CD4-positive, alpha-beta T cell (primary cell): Measurements from ENCODE around the gene CXADR. TPM values are rescaled to one million over a fixed set of nuclear protein-coding genes. Genes with fewer than 3 reads are reported as not detected.

Experiments
- ATAC-seq: fragments of 200-7000 bp; cut with Tn5 transposase; one replicate; pipeline ENCODE4 v1.10.0; 2022; ENCODE audit warnings: mild to moderate bottlenecking; ENCODE audit not compliant: poor library complexity
- CTCF ChIA-PET: fragments of 350-600 bp; sonication (Branson Sonifier 250); formaldehyde crosslinking; loops from one replicate; lab custom pipeline; 2021; ENCODE audit warnings: antibody characterized with exemption, inconsistent platforms; lab: Charles Lee
- POLR2A ChIA-PET: fragments of 350-600 bp; sonication (Branson Sonifier 250); formaldehyde crosslinking; loops from one replicate; lab custom pipeline; 2021; ENCODE audit warnings: antibody characterized with exemption, inconsistent platforms; lab: Charles Lee
- DNase-seq, 14 experiments: peaks; one replicate each; pipeline ENCODE4 v3.0.0-alpha.2; 2013 to 2020; ENCODE audit warnings: mixed read lengths in 2 of 14
- H3K27ac ChIP-seq, 2 donors: one replicate each; pipeline versions ENCODE4 v1.5.1 to v1.7.0; 2013; ENCODE audit warnings: low read length in 2 of 2, low read depth in 1 of 2, mild to moderate bottlenecking in 1 of 2
- H3K27me3 ChIP-seq, 2 experiments: 1 replicate in 1 of 2; 2 replicates in 1 of 2; pipeline versions ENCODE4 v1.6.1 to v1.7.0; 2013; ENCODE audit warnings: low read length in 2 of 2, control low read depth in 1 of 2, mild to moderate bottlenecking in 1 of 2, moderate library complexity in 1 of 2; ENCODE audit not compliant: insufficient read depth in 2 of 2, control insufficient read depth in 1 of 2
- H3K36me3 ChIP-seq: one replicate; pipeline ENCODE4 v1.6.1; 2013; ENCODE audit warnings: low read length, control low read depth; ENCODE audit not compliant: insufficient read depth
- H3K4me1 ChIP-seq: one replicate; pipeline ENCODE4 v1.6.1; 2013; ENCODE audit warnings: low read length, control low read depth; ENCODE audit not compliant: insufficient read depth
- H3K4me3 ChIP-seq: one replicate; pipeline ENCODE4 v1.5.1; 2013; ENCODE audit warnings: mild to moderate bottlenecking, low read length, moderate library complexity
- H3K9me3 ChIP-seq, 2 experiments: 1 replicate in 1 of 2; 2 replicates in 1 of 2; pipeline versions ENCODE4 v1.6.1 to v1.7.0; 2013; ENCODE audit warnings: low read length in 2 of 2, mild to moderate bottlenecking in 2 of 2, control low read depth in 1 of 2, moderate library complexity in 1 of 2; ENCODE audit not compliant: control insufficient read depth in 1 of 2, insufficient read depth in 1 of 2
- H3K27ac Mint-ChIP-seq: one replicate; pipeline ENCODE4 v1.8.0; 2020; ENCODE audit warnings: mixed read lengths
- H3K27me3 Mint-ChIP-seq: one replicate; pipeline ENCODE4 v1.8.0; 2021; ENCODE audit warnings: mixed read lengths
- H3K36me3 Mint-ChIP-seq: one replicate; pipeline ENCODE4 v1.8.0; 2021; ENCODE audit warnings: low read depth, mixed read lengths
- H3K4me1 Mint-ChIP-seq: one replicate; pipeline ENCODE4 v1.8.0; 2021; ENCODE audit warnings: low read depth, mixed read lengths
- H3K4me3 Mint-ChIP-seq: one replicate; pipeline ENCODE4 v1.8.0; 2020; ENCODE audit warnings: mild to moderate bottlenecking, mixed read lengths
- H3K9me3 Mint-ChIP-seq: one replicate; pipeline ENCODE4 v1.8.0; 2020; ENCODE audit warnings: mixed read lengths
- CTCF ChIP-seq: fragments of 200-600 bp; IDR thresholded peaks from one replicate; pipeline ENCODE4 v1.8.0; 2022; ENCODE audit warnings: antibody characterized with exemption, mild to moderate bottlenecking
- intact Hi-C, 2 experiments: fragments of 100-400 bp; cut with DNase I in 1 of 2; cut with micrococcal nuclease in 1 of 2; formaldehyde crosslinking; loops; one replicate each; pipeline versions ENCODE4 v1.15.1 to v1.9.0; 2023 to 2025; cut with DNase I, micrococcal nuclease
- total RNA-seq, 174 experiments: library from RNA in 2 of 174; stranded (reverse) in 2 of 174; gene quantifications; one replicate each; pipeline ENCODE4 v1.2.3 and lab custom pipeline; 2021 to 2026

Gene CXADR
- total RNA-seq, 2 experiments from 2014 or later: 0.52 to 0.53 TPM

- ChIA-PET POLR2A (no interaction called here), CTCF (no interaction called here)
- no peak overlapping the region for H3K4me3 Mint-ChIP-seq
- no peak for TF ChIP-seq CTCF
- Histone ChIP-seq H3K27ac (no peak overlapping the region), H3K36me3 (no peaks in the 10 kb centered on the region), H3K9me3 (no peaks in the 10 kb centered on the region), H3K27me3 (no peaks in the 10 kb centered on the region), H3K4me1 (no peaks in the 10 kb centered on the region), H3K4me3 (no peak overlapping the region)
- H3K27me3 Mint-ChIP-seq: peaks cover 17% of the 10 kb centered on the region
- DNase-seq (no peak), ATAC-seq (no peak)
- H3K9me3 Mint-ChIP-seq: no peaks in the 10 kb centered on the region
- H3K27ac Mint-ChIP-seq: no peak overlapping the region
- H3K4me1 Mint-ChIP-seq: no peaks in the 10 kb centered on the region
- H3K36me3 Mint-ChIP-seq: no peaks in the 10 kb centered on the region
- intact Hi-C loops: no loop called here
Observed at GRCh38 chr21:17524635-17525034, 11.8 kb downstream of the CXADR start.

GRCh38 chr21:17526776-17527175, 13.9 kb downstream of the CXADR start:
- intact Hi-C loops: no loop called here
- Histone ChIP-seq H3K4me3 (no peak overlapping the region), H3K9me3 (no peaks in the 10 kb centered on the region), H3K27ac (no peak overlapping the region), H3K27me3 (no peaks in the 10 kb centered on the region), H3K4me1 (no peaks in the 10 kb centered on the region), H3K36me3 (no peaks in the 10 kb centered on the region)
- H3K9me3 Mint-ChIP-seq: no peaks in the 10 kb centered on the region
- no peak for TF ChIP-seq CTCF
- H3K4me3 Mint-ChIP-seq: no peak overlapping the region
- CTCF ChIA-PET: no interaction called here
- H3K27me3 Mint-ChIP-seq: peaks cover 7% of the 10 kb centered on the region
- DNase-seq (no peak), ATAC-seq (no peak)
- no peaks in the 10 kb centered on the region for H3K4me1 Mint-ChIP-seq
- H3K27ac Mint-ChIP-seq: no peak overlapping the region
- POLR2A ChIA-PET: no interaction called here
- H3K36me3 Mint-ChIP-seq: no peaks in the 10 kb centered on the region

GRCh38 chr21:17527240-17527639, 14.4 kb downstream of the CXADR start:
- H3K27ac ChIP-seq: no peak overlapping the region
- H3K9me3 ChIP-seq: no peaks in the 10 kb centered on the region
- peaks cover 7% of the 10 kb centered on the region for H3K27me3 Mint-ChIP-seq
- no peak overlapping the region for H3K4me3 ChIP-seq
- H3K4me3 Mint-ChIP-seq: no peak overlapping the region
- no peak for DNase-seq
- no peaks in the 10 kb centered on the region for H3K27me3 ChIP-seq
- intact Hi-C loops: no loop called here
- ATAC-seq: no peak
- H3K9me3 Mint-ChIP-seq: no peaks in the 10 kb centered on the region
- no peaks in the 10 kb centered on the region for H3K4me1 Mint-ChIP-seq
- no peak overlapping the region for H3K27ac Mint-ChIP-seq
- ChIA-PET POLR2A (no interaction called here), CTCF (no interaction called here)
- no peaks in the 10 kb centered on the region for H3K36me3 Mint-ChIP-seq
- H3K4me1 ChIP-seq: no peaks in the 10 kb centered on the region
- no peak for TF ChIP-seq CTCF
- H3K36me3 ChIP-seq: no peaks in the 10 kb centered on the region
